ENCODE measurements around the gene PTEN.

DNA sequence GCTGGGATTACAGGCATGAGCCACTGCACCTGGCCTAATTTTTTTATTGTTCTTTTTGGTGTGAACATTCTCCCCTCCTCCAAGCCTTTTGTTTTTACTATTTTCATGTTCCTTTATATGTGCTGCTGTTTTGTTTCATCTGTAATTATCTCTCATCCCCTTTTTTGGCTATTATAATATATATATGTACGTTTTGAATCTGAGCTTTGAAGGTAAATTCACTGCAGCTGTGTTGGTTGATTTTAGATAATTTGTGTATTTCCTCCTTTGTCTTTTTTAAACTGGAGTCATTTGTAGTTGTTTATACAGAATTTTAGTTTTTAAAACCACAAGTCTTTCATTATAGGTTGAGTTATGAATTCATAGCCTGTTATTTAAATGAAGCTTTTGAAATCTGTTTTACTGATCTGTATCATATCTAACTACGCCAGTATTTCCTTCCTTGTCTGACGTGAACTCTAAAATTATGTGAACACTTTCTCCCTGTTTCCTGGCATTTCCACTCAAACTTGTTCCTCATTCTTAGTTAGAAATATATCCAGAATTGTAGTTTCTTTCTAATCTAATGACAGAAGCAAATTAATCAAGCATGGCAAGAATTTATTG lies 54.9 kb downstream of the PTEN start:
- TF ChIP-seq, protein P1, sequence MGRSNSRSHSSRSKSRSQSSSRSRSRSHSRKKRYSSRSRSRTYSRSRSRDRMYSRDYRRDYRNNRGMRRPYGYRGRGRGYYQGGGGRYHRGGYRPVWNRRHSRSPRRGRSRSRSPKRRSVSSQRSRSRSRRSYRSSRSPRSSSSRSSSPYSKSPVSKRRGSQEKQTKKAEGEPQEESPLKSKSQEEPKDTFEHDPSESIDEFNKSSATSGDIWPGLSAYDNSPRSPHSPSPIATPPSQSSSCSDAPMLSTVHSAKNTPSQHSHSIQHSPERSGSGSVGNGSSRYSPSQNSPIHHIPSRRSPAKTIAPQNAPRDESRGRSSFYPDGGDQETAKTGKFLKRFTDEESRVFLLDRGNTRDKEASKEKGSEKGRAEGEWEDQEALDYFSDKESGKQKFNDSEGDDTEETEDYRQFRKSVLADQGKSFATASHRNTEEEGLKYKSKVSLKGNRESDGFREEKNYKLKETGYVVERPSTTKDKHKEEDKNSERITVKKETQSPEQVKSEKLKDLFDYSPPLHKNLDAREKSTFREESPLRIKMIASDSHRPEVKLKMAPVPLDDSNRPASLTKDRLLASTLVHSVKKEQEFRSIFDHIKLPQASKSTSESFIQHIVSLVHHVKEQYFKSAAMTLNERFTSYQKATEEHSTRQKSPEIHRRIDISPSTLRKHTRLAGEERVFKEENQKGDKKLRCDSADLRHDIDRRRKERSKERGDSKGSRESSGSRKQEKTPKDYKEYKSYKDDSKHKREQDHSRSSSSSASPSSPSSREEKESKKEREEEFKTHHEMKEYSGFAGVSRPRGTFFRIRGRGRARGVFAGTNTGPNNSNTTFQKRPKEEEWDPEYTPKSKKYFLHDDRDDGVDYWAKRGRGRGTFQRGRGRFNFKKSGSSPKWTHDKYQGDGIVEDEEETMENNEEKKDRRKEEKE (IDR thresholded peaks at IDR 0.05; ENCODE audit: borderline replicate concordance in 1 of 2, control insufficient read depth in 1 of 2, low read depth in 2 of 2, low read length in 1 of 2) = no peak
- no peak for TF ChIP-seq U2AF1 (optimal IDR thresholded peaks at IDR 0.05; ENCODE audit: low read depth, low read length)
- TF ChIP-seq POLR2A (conservative IDR thresholded peaks at IDR 0.05) = no peak
- no peak for TF ChIP-seq FOXJ3 (CRISPR knock-in tag; IDR thresholded peaks at IDR 0.05)
- TF ChIP-seq EGR1 (conservative IDR thresholded peaks at IDR 0.05) = no peak
- TF ChIP-seq HLTF (IDR thresholded peaks at IDR 0.05) = no peak
- TF ChIP-seq, protein P2, sequence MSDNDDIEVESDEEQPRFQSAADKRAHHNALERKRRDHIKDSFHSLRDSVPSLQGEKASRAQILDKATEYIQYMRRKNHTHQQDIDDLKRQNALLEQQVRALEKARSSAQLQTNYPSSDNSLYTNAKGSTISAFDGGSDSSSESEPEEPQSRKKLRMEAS (CRISPR knock-in tag; IDR thresholded peaks at IDR 0.05) = no peak
- no peak for TF ChIP-seq CTCF (IDR thresholded peaks at IDR 0.05 in 2 of 3, conservative IDR thresholded peaks at IDR 0.05 in 1 of 3; ENCODE audit: insufficient read depth in 2 of 3, low read depth in 1 of 3, low read length in 3 of 3)
- TF ChIP-seq RAD21 (CRISPR knock-in tag; conservative IDR thresholded peaks at IDR 0.05 in 1 of 2, IDR thresholded peaks at IDR 0.05 in 1 of 2) = no peak
- no peak for TF ChIP-seq SRSF3 (IDR thresholded peaks at IDR 0.05; ENCODE audit: insufficient read depth, low read length)
- no peak for TF ChIP-seq ZFP30 (CRISPR knock-in tag; IDR thresholded peaks at IDR 0.05; ENCODE audit: borderline replicate concordance)
- TF ChIP-seq POLR2AphosphoS5 (IDR thresholded peaks at IDR 0.05; ENCODE audit: control insufficient read depth, insufficient read depth, low read depth, low read length) = no peak
- no peak for TF ChIP-seq CREB1 (IDR thresholded peaks at IDR 0.05)
- no peak for TF ChIP-seq CREB1 (CRISPR knock-in tag; IDR thresholded peaks at IDR 0.05)
- no peak for TF ChIP-seq JUNB (CRISPR knock-in tag; conservative IDR thresholded peaks at IDR 0.05)

All from K562 (cell line).